NCI-H524 (cell line): ENCODE measurements around the gene ECSCR.
"Not testable (repeated sequence)": the region's sequence is repeated elsewhere in the genome, so short reads cannot be mapped to it uniquely, and the experiment has no call there.

Source experiments
- DNase-seq, 2 experiments: peaks; one replicate each; lab custom pipeline; 2025; lab: John Stamatoyannopoulos, UW

The ECSCR gene

GRCh38 chr5:139446956-139447779 lies 15.4 kb downstream of the ECSCR start:
- no peak for DNase-seq

- no peak for DNase-seq
These were observed 17.0 kb downstream of the ECSCR start for GRCh38 chr5:139445325-139446170.

GRCh38 chr5:139443831-139444453 lies 18.6 kb downstream of the ECSCR start:
- DNase-seq, result peak; percentile 38 to 82

GRCh38 chr5:139440416-139440815 lies 22.1 kb downstream of the ECSCR start:
- not testable (repeated sequence) for DNase-seq

- peak; percentile 91 to 97 for DNase-seq
These were observed 23.3 kb downstream of the ECSCR start, which contains the start of gene DNAJC18 for GRCh38 chr5:139439013-139439903. DNAJC18 (minus strand) TSS chr5:139439525; CDS start chr5:139439445, 80 bp downstream.

- DNase-seq, result no peak
These were observed 23.9 kb downstream of the ECSCR start for GRCh38 chr5:139438707-139439012.

- no peak for DNase-seq
These were observed 26.9 kb downstream of the ECSCR start for GRCh38 chr5:139435676-139436075.

GRCh38 chr5:139431706-139432105 lies 30.8 kb downstream of the ECSCR start:
- no peak for DNase-seq

- no peak for DNase-seq
These were observed 32.5 kb downstream of the ECSCR start for GRCh38 chr5:139430015-139430414.

GRCh38 chr5:139426203-139426885 lies 36.2 kb downstream of the ECSCR start:
- DNase-seq, result no peak

- no peak for DNase-seq
These were observed 37.0 kb downstream of the ECSCR start for GRCh38 chr5:139425497-139425896.

- DNase-seq, result peak; percentile 29 to 67
These were observed 40.1 kb downstream of the ECSCR start for GRCh38 chr5:139422307-139422893.

GRCh38 chr5:139419226-139420192 lies 43.0 kb downstream of the ECSCR start:
- DNase-seq, result no peak

GRCh38 chr5:139418793-139419192 lies 43.8 kb downstream of the ECSCR start:
- DNase-seq, result no peak

- DNase-seq, result no peak
These were observed 45.3 kb downstream of the ECSCR start for GRCh38 chr5:139417214-139417613.

- no peak for DNase-seq
These were observed 45.9 kb downstream of the ECSCR start for GRCh38 chr5:139416651-139417050.

- no peak for DNase-seq
These were observed 46.7 kb downstream of the ECSCR start for GRCh38 chr5:139415869-139416268.

GRCh38 chr5:139415221-139415861 lies 47.2 kb downstream of the ECSCR start:
- no peak for DNase-seq

- DNase-seq, result no peak
These were observed 47.9 kb downstream of the ECSCR start for GRCh38 chr5:139414581-139415130.
